Uterus (tissue), 4 donors: ENCODE results near the gene LRRC4C. TPM values are rescaled to one million over a fixed set of nuclear protein-coding genes. Genes with fewer than 3 reads are reported as not detected.

Source experiments
- DNase-seq, 2 donors: peaks; one replicate each; pipeline ENCODE4 v3.0.0-alpha.2; 2019 to 2020
- H3K27ac ChIP-seq, 2 donors: fragments of 200-600 bp; sonication (generic); 1 replicate in 1 of 2; 2 replicates in 1 of 2; pipeline ENCODE4 v1.5.1; 2016 to 2018
- H3K27me3 ChIP-seq, 2 donors: fragments of 200-600 bp; sonication (generic); one replicate each; pipeline ENCODE4 v1.5.1; 2018 to 2019; ENCODE audit warnings: control low read depth in 1 of 2
- H3K36me3 ChIP-seq, 2 donors: fragments of 200-600 bp; sonication (generic); one replicate each; pipeline ENCODE4 v1.5.1; 2019; ENCODE audit warnings: control low read depth in 1 of 2
- H3K4me1 ChIP-seq, 2 donors: fragments of 200-600 bp; sonication (generic); one replicate each; pipeline ENCODE4 v1.5.1; 2018 to 2019; ENCODE audit warnings: control low read depth in 1 of 2
- H3K4me3 ChIP-seq, 2 donors: fragments of 200-600 bp; sonication (generic); 1 replicate in 1 of 2; 2 replicates in 1 of 2; pipeline ENCODE4 v1.5.1; 2018 to 2019; ENCODE audit warnings: mild to moderate bottlenecking in 1 of 2
- H3K9me3 ChIP-seq, 2 donors: fragments of 200-600 bp; sonication (generic); one replicate each; pipeline ENCODE4 v1.5.1; 2019; ENCODE audit warnings: control low read depth in 1 of 2
- POLR2A ChIP-seq, 2 donors: fragments of 450-650 bp; IDR thresholded peaks; one replicate each; pipeline ENCODE4 v1.6.1; 2016; ENCODE audit warnings: antibody characterized with exemption in 2 of 2, mild to moderate bottlenecking in 1 of 2, moderate library complexity in 1 of 2
- intact Hi-C: fragments of 100-400 bp; cut with DNase I; formaldehyde crosslinking; loops from one replicate; pipeline ENCODE4 v1.15.1; 2023; ENCODE audit warnings: low total_unique reads
- total RNA-seq, 4 donors: library from RNA; depleted of rRNA in 3 of 4; stranded (reverse); fragments of >200 nt in 3 of 4; gene quantifications; one replicate each; pipeline versions ENCODE4 v1.1.0 to v1.2.4, GENCODE V29; 2014 to 2023
- TF ChIP-seq, protein P1 (sequence below), 4 experiments: fragments of 200-600 bp in 2 of 4; fragments of 450-650 bp in 2 of 4; sonication (generic) in 2 of 4; IDR thresholded peaks; one replicate each; pipeline ENCODE4 v1.5.1; 2016 to 2019; ENCODE audit warnings: antibody characterized with exemption in 4 of 4, mild to moderate bottlenecking in 2 of 4, moderate library complexity in 1 of 4
- donor health status: DM: yes; HTN: yes; CAD: no.

The LRRC4C gene
- total RNA-seq, 4 donors from 2014 or later, result 1.5 to 16.9 (median 2.1) TPM; not detected in 1

DNA sequence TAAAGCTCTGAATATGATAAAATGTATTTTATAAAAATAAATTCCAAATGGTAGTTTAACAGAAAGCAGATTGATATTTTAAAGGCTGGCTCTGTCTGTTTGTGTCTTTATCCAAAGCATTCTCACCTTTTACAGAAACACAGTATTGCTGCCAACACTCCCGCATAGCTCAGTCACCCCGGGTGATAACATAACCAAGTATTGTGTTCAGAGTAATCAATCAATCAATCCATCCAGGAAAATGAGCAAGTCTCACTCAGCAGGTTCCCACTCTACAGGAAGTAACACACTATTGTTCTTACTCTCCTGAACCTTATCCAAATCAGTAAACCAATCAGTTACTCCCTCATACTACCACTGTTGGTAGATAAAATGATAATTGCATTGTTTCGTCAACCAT is 203.4 kb downstream of the LRRC4C start:
- Histone ChIP-seq H3K27ac (no peak overlapping the region), H3K36me3 (no peaks in the 10 kb centered on the region), H3K27me3 (no peaks in the 10 kb centered on the region), H3K9me3 (no peaks in the 10 kb centered on the region), H3K4me1 (no peaks in the 10 kb centered on the region), H3K4me3 (no peak overlapping the region)
- intact Hi-C loops, result no loop called here
- DNase-seq, result no peak
- TF ChIP-seq POLR2A (IDR thresholded peaks at IDR 0.05), result no peak
- TF ChIP-seq, protein P1, sequence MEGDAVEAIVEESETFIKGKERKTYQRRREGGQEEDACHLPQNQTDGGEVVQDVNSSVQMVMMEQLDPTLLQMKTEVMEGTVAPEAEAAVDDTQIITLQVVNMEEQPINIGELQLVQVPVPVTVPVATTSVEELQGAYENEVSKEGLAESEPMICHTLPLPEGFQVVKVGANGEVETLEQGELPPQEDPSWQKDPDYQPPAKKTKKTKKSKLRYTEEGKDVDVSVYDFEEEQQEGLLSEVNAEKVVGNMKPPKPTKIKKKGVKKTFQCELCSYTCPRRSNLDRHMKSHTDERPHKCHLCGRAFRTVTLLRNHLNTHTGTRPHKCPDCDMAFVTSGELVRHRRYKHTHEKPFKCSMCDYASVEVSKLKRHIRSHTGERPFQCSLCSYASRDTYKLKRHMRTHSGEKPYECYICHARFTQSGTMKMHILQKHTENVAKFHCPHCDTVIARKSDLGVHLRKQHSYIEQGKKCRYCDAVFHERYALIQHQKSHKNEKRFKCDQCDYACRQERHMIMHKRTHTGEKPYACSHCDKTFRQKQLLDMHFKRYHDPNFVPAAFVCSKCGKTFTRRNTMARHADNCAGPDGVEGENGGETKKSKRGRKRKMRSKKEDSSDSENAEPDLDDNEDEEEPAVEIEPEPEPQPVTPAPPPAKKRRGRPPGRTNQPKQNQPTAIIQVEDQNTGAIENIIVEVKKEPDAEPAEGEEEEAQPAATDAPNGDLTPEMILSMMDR (IDR thresholded peaks at IDR 0.05), result no peak

DNA sequence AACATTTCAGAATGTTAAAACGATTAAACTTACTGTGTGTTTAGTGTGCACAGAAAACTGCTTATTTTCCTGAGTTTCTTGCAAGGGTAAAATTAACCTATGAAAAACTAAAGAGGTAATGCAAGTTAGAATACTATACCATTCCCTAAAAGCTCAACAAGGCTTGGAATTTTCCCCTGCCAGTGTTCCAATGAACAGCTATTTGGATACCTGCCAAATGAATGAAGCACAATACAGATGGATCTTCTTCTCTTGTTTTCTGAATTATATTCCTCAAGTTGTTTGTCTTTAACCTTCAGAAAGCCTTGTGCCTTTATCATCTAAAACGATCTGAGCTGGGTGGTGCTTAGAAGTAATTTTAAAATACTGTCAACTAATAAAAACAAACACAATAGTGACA is 204.5 kb downstream of the LRRC4C start:
- DNase-seq, result no peak
- Histone ChIP-seq H3K27me3 (no peaks in the 10 kb centered on the region), H3K4me1 (no peaks in the 10 kb centered on the region), H3K27ac (no peak overlapping the region), H3K36me3 (no peaks in the 10 kb centered on the region), H3K9me3 (no peaks in the 10 kb centered on the region), H3K4me3 (no peak overlapping the region)
- intact Hi-C loops, result no loop called here
- TF ChIP-seq, protein P1 (IDR thresholded peaks at IDR 0.05), result no peak
- TF ChIP-seq POLR2A (IDR thresholded peaks at IDR 0.05), result no peak

DNA sequence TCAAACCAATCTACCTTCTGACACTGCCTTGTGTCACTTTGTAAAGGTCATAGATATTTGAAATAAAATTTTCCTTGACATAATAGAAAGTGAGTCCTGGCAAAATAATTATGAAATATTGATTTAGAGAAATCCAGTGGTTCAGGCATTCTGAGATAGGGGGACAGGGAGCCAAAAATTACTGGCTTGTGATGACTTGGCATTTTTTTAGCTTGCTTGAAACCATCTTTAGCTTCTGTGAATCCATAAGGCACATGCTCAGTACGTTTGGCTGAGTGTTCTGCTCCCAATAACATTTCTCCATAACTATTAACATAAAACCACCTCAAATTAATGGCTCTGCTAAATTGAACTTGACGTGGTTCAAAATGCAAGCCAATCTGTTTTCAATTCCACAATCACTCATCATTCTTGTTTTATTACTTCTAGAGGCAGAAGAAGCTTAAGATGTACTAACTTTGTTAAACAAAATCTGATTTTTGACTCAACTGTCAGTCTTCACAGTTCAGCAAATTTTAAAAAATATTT is 209.0 kb downstream of the LRRC4C start:
- DNase-seq, result no peak
- H3K9me3 ChIP-seq, result no peaks in the 10 kb centered on the region
- H3K4me1 ChIP-seq, result no peaks in the 10 kb centered on the region
- no peaks in the 10 kb centered on the region for H3K36me3 ChIP-seq
- H3K4me3 ChIP-seq, result no peak overlapping the region
- H3K27ac ChIP-seq, result no peak overlapping the region
- intact Hi-C loops, result no loop called here
- TF ChIP-seq POLR2A (IDR thresholded peaks at IDR 0.05), result no peak
- TF ChIP-seq, protein P1 (IDR thresholded peaks at IDR 0.05), result no peak
- H3K27me3 ChIP-seq, result no peaks in the 10 kb centered on the region

- H3K4me1 ChIP-seq, result no peaks in the 10 kb centered on the region
- intact Hi-C loops, result no loop called here
- no peaks in the 10 kb centered on the region for H3K27me3 ChIP-seq
- no peaks in the 10 kb centered on the region for H3K36me3 ChIP-seq
- no peaks in the 10 kb centered on the region for H3K9me3 ChIP-seq
- no peak overlapping the region for H3K4me3 ChIP-seq
- no peak for TF ChIP-seq POLR2A (IDR thresholded peaks at IDR 0.05)
- TF ChIP-seq, protein P1 (IDR thresholded peaks at IDR 0.05), result no peak
- no peak for DNase-seq
- no peak overlapping the region for H3K27ac ChIP-seq
These were observed 211.8 kb downstream of the LRRC4C start for GRCh38 chr11:41247621-41248020.

DNA sequence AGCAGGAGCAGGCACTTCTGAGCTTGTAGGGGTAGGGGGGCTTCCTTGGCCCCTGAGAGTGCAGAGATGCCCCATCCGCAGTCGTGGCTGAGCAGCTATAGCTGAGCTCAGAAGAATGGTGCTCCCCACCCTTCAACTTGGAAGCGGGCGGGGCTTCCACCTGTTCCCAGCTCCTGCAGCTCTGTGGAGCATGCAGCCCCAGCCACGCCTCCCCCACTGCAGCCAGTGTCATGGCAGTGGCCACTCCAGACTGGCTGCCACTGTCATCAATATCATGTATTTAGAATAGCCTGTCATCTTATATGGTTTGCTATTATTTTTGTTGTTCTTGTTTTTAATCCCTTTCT is 213.1 kb downstream of the LRRC4C start:
- no peak for DNase-seq
- H3K4me3 ChIP-seq, result no peak overlapping the region

More for the DNA sequence above, 213.1 kb downstream of the LRRC4C start:
- Histone ChIP-seq H3K4me1 (no peaks in the 10 kb centered on the region), H3K9me3 (no peaks in the 10 kb centered on the region), H3K27me3 (no peaks in the 10 kb centered on the region), H3K27ac (no peak overlapping the region), H3K36me3 (no peaks in the 10 kb centered on the region)
- intact Hi-C loops, result no loop called here
- TF ChIP-seq POLR2A (IDR thresholded peaks at IDR 0.05), result no peak
- TF ChIP-seq, protein P1 (IDR thresholded peaks at IDR 0.05), result no peak
